GM10266 (cell line): ENCODE data around the gene SLC66A3.

Experiments used
- DNase-seq: peaks from one replicate; pipeline ENCODE4 v3.0.0; 2012; ENCODE audit errors: extremely low spot score
- TF ChIP-seq, protein P1 (sequence below): IDR thresholded peaks from 2 replicates; pipeline ENCODE4 v1.5.1; 2012; ENCODE audit warnings: mild to moderate bottlenecking, low read depth; ENCODE audit not compliant: control insufficient read depth, insufficient read depth; ENCODE audit errors: missing control alignments

The SLC66A3 gene

DNA sequence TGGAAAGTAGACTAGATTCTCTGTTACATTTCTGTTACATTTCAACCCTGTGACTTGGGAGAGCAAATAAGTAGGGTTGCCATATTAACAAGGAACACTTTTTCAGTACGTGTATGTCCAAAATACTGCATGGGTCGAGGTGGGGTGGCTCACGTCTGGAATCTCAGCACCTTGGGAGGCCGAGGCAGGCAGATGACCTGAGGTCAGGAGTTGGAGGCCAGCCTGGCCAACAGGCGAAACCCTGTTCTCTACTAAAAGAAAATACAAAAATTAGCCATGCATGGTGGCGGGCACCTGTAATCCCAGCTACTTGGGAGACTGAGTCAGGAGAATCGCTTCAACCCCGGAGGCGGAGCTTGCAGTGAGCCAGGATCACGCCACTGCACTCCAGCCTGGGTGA, 11.2 kb downstream of the SLC66A3 start:
- DNase-seq, result no peak
- TF ChIP-seq, protein P1, sequence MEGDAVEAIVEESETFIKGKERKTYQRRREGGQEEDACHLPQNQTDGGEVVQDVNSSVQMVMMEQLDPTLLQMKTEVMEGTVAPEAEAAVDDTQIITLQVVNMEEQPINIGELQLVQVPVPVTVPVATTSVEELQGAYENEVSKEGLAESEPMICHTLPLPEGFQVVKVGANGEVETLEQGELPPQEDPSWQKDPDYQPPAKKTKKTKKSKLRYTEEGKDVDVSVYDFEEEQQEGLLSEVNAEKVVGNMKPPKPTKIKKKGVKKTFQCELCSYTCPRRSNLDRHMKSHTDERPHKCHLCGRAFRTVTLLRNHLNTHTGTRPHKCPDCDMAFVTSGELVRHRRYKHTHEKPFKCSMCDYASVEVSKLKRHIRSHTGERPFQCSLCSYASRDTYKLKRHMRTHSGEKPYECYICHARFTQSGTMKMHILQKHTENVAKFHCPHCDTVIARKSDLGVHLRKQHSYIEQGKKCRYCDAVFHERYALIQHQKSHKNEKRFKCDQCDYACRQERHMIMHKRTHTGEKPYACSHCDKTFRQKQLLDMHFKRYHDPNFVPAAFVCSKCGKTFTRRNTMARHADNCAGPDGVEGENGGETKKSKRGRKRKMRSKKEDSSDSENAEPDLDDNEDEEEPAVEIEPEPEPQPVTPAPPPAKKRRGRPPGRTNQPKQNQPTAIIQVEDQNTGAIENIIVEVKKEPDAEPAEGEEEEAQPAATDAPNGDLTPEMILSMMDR, result no peak

DNA sequence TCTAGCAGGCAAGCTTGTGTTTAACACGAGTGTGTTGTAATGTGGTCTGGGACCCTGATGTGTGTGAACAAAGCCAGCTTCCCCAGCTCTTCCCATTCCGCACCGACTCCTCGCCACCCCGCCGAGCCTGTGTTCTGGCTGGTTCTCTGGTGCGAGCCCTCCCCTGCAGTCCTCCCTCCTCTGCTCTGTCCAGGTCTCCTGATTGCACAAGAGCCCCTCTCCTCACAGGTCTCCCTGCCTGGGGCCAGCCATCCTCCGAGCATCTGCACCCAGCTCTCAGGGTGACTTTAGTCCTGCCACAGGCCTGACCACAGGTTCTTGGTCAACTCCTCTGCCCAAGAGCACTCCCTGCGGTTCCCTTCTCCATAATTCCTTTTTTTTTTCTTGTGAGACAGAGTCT, 13.2 kb downstream of the SLC66A3 start:
- TF ChIP-seq, protein P1, result no peak
- DNase-seq, result no peak

DNA sequence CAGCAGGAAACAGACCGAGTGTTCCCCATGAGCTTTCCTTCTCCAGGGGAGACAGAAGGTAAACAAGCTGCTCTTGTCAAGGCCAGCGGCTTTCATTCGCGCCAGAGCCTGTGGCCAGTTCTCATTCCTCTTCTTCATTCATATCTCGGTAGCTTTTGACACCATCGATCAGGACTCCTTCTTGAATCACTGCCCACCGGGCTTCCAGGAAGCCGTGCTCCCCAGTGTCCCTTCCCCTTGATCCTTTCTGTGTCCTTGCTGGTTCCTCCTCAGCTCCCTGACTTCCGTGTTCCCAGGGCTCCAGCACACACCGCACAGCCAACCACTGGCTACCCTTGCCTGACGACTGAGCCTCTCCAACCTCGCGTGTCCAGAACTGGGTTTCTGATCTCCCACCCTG, 14.1 kb downstream of the SLC66A3 start:
- TF ChIP-seq, protein P1, result no peak
- no peak for DNase-seq

DNA sequence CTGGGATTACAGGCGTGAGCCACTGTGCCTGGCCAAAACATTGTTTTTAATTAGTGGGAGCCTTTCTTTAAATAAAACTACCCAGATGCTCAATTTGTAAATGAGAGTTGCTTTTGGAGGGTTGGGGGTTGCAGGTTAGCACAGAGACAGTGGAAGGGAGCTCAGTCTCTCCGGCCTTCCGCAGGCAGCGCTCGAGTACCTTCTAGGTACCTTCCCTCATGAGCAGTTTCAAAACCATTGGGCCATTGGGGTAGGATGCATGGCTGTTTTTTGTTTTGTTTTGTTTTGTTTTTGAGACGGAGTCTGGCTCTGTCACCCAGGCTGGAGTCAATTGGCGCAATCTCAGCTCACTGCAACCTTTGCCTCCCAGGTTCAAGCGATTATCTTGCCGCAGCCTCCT, 19.0 kb downstream of the SLC66A3 start:
- TF ChIP-seq, protein P1, result no peak
- DNase-seq, result no peak

DNA sequence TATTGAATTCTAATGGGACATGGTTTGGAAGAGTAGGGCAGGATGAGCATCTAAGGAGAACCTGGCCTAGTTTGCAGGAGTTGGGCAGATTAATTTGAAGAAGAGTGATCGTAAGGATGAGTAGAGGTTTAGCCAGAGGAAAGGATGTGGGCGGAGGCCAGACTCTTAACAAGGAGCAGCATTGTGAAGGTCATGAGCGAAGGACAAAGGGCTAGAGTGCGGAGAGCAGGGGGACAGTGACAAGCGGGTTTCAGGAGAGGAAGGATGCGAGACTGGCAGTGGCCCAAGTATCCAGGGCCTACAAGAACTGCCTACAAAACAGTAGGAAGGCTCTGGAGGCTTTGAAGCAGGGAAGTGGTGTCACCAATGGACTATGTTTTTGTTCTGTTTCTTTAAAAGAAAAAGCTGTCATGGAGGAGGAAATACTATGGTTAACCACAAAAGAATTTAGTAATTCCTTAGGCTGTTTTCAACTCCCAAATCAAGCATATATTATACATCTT, 20.1 kb downstream of the SLC66A3 start:
- DNase-seq, result no peak
- TF ChIP-seq, protein P1, result no peak

DNA sequence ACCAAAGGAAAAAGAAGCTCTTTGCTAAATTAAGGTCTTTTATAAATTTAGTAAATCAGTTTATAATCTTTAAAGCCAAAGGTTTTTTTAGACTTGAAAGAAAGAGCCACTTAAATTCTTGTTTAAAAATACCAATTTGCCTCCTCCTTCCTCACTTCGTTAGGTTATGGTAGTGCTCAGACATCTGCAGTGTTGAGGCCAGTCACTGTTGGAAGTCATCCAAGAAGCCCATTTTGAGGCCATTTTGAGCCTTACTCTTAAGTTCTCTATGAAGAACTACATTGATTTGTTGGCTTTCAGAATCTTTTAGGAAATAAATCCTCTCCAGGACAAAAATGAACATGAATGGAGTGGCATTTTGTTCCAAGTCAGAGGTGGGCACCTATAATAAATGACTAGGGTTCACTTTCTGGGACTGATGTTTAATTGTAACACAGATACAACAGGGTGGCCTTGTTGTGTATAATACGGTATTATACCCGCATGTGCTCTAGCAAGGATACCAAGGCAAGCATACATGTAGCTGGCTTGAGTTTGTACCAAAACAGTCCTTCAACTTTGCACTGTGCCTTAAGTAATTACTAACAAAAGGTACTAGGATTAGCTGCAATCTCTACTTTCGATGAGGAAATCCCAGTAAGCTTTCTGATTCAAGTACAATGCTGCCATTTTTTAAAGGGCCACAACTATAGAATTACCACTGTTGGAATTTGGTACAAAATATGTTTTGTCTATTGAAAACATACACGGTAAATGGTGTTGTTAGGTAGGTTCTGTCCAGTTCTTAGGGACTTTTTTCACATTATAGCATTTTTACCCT, 22.8 kb downstream of the SLC66A3 start:
- DNase-seq, result no peak
- TF ChIP-seq, protein P1, result no peak

DNA sequence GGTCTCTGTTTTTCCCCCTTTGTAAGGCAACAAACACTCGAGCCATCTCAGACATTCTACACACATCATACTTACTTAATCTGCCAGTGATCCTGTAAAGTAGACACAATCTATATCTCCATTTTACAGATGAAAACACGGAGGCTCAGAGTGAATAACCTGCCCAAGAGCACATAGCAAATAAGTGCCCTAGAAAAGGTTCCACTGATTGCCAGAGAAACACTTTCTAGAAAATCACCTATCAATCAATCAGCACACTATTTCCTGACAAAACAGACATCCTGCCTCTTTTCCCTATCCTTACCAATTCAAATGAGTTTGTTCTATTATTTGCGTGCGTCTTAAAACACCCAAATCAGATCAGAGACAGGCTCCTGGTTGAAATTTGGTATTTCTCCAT, 23.9 kb downstream of the SLC66A3 start:
- TF ChIP-seq, protein P1, result no peak

More for the DNA sequence above, 23.9 kb downstream of the SLC66A3 start:
- DNase-seq, result no peak
